HEK293T (cell line): ENCODE results near the gene NR2C2.

Experiments
- CTCF ChIA-PET: fragments of 350-600 bp; formaldehyde crosslinking; extraction: SDS; loops from one replicate; lab custom pipeline; 2021; ENCODE audit warnings: antibody characterized with exemption, inconsistent platforms; lab: Yijun Ruan, JAX
- POLR2A ChIA-PET: fragments of 350-600 bp; formaldehyde crosslinking; extraction: SDS; loops from one replicate; lab custom pipeline; 2020; ENCODE audit warnings: antibody characterized with exemption, inconsistent platforms; lab: Yijun Ruan, JAX
- DNase-seq: peaks from one replicate; pipeline ENCODE4 v3.0.0; 2012; ENCODE audit warnings: mixed read lengths; ENCODE audit errors: extremely low spot score
- ARNT ChIP-seq: fragments of 450-650 bp; IDR thresholded peaks from 2 replicates; pipeline ENCODE4 v1.6.1; 2017; ENCODE audit warnings: mild to moderate bottlenecking
- BHLHE40 ChIP-seq: fragments of 450-650 bp; IDR thresholded peaks from 2 replicates; pipeline ENCODE4 v1.6.1; 2016; ENCODE audit warnings: mild to moderate bottlenecking, moderate library complexity, borderline replicate concordance
- CTBP1 ChIP-seq: fragments of 450-650 bp; IDR thresholded peaks from 2 replicates; pipeline ENCODE4 v1.6.1; 2016; ENCODE audit warnings: borderline replicate concordance
- ELF4 ChIP-seq: fragments of 450-650 bp; IDR thresholded peaks from 2 replicates; pipeline ENCODE4 v1.6.1; 2017; ENCODE audit warnings: antibody characterized with exemption
- FOXA1 ChIP-seq: fragments of 450-650 bp; IDR thresholded peaks from 2 replicates; pipeline ENCODE4 v1.6.1; 2016; ENCODE audit warnings: mild to moderate bottlenecking
- FOXK2 ChIP-seq: fragments of 450-650 bp; IDR thresholded peaks from 2 replicates; pipeline ENCODE4 v1.6.1; 2016; ENCODE audit warnings: mild to moderate bottlenecking
- FOXM1 ChIP-seq: fragments of 450-650 bp; IDR thresholded peaks from 2 replicates; pipeline ENCODE4 v1.6.1; 2017; ENCODE audit warnings: mild to moderate bottlenecking, borderline replicate concordance
- HDGF ChIP-seq: fragments of 450-650 bp; IDR thresholded peaks from 2 replicates; pipeline ENCODE4 v1.6.1; 2017; ENCODE audit warnings: antibody characterized with exemption, borderline replicate concordance
- L3MBTL2 ChIP-seq: fragments of 450-650 bp; conservative IDR thresholded peaks from 2 replicates; pipeline ENCODE4 v1.6.1; 2016; ENCODE audit warnings: mild to moderate bottlenecking
- LEF1 ChIP-seq: fragments of 450-650 bp; IDR thresholded peaks from 2 replicates; pipeline ENCODE4 v1.6.1; 2017; ENCODE audit warnings: mild to moderate bottlenecking, borderline replicate concordance
- NFRKB ChIP-seq: fragments of 450-650 bp; IDR thresholded peaks from 2 replicates; pipeline ENCODE4 v1.6.1; 2016; ENCODE audit warnings: mild to moderate bottlenecking, moderate library complexity
- SP1 ChIP-seq: fragments of 450-650 bp; IDR thresholded peaks from 2 replicates; pipeline ENCODE4 v1.6.1; 2017
- SUZ12 ChIP-seq: fragments of 450-650 bp; IDR thresholded peaks from 2 replicates; pipeline ENCODE4 v1.6.1; 2016; ENCODE audit warnings: mild to moderate bottlenecking
- TARDBP ChIP-seq: fragments of 450-650 bp; IDR thresholded peaks from 2 replicates; pipeline ENCODE4 v1.6.1; 2016
- ZNF384 ChIP-seq: fragments of 450-650 bp; IDR thresholded peaks from 2 replicates; pipeline ENCODE4 v1.6.1; 2016
- TF ChIP-seq, protein P1 (sequence below): fragments of 450-650 bp; IDR thresholded peaks from 2 replicates; pipeline ENCODE4 v1.6.1; 2016

The NR2C2 gene

GRCh38 chr3:15017191-15017590 is 69.8 kb downstream of the NR2C2 start:
- DNase-seq = no peak
- CTCF ChIA-PET = no interaction called here
- POLR2A ChIA-PET = no interaction called here
- no peak for TF ChIP-seq L3MBTL2
- no peak for TF ChIP-seq HDGF
- TF ChIP-seq ZNF384 = no peak
- no peak for TF ChIP-seq CTBP1
- no peak for TF ChIP-seq LEF1
- TF ChIP-seq BHLHE40 = no peak
- no peak for TF ChIP-seq SUZ12
- TF ChIP-seq ELF4 = no peak
- no peak for TF ChIP-seq TARDBP
- TF ChIP-seq FOXM1 = no peak
- TF ChIP-seq ARNT = no peak
- no peak for TF ChIP-seq NFRKB

- TF ChIP-seq NFRKB = no peak
- TF ChIP-seq SUZ12 = no peak
- TF ChIP-seq SP1 = no peak
- no peak for TF ChIP-seq ZNF384
- no peak for TF ChIP-seq FOXM1
- TF ChIP-seq ARNT = no peak
- no peak for TF ChIP-seq L3MBTL2
- no peak for TF ChIP-seq LEF1
- TF ChIP-seq FOXA1 = no peak
- TF ChIP-seq CTBP1 = no peak
- TF ChIP-seq BHLHE40 = no peak
- ChIA-PET CTCF (no interaction called here), POLR2A (no interaction called here)
- no peak for DNase-seq
These were observed 75.9 kb downstream of the NR2C2 start for GRCh38 chr3:15023249-15023648.

- no peak for DNase-seq
- ChIA-PET CTCF (no interaction called here), POLR2A (no interaction called here)
- TF ChIP-seq L3MBTL2 = no peak
- no peak for TF ChIP-seq BHLHE40
These were observed 76.3 kb downstream of the NR2C2 start for GRCh38 chr3:15023719-15024118.

DNA sequence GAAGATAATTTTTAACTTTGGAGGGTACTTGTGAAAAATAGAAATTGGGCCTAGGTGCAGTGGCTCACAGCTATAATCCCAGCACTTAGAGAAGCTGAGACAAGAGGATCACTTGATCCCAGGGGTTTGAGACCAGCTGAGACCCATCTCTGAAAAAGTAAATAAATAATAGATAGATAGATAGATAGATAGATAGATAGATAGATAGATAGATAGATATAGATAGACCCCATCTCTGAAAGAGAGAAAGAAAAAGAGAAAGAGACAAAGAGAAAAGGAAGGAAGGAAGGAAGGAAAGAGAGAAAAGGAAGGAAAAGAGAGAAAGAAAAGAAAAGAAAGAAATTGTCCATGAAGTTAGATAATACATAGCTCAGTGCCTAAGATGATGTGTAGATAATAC is 82.2 kb downstream of the NR2C2 start:
- POLR2A ChIA-PET = no interaction called here
- DNase-seq = no peak
- no peak for TF ChIP-seq SP1
- CTCF ChIA-PET = interaction anchor here (0.6 to 0.9 kb wide), 2 partner anchors 103 to 205 kb away, joined by 3 to 4 read pairs; no protein-coding TSS in a partner anchor

- ChIA-PET POLR2A (no interaction called here), CTCF (no interaction called here)
- no peak for DNase-seq
- no peak for TF ChIP-seq NFRKB
- no peak for TF ChIP-seq SUZ12
- TF ChIP-seq ELF4 = no peak
- TF ChIP-seq BHLHE40 = no peak
- TF ChIP-seq L3MBTL2 = no peak
- TF ChIP-seq LEF1 = no peak
- TF ChIP-seq FOXM1 = no peak
- TF ChIP-seq, protein P1, sequence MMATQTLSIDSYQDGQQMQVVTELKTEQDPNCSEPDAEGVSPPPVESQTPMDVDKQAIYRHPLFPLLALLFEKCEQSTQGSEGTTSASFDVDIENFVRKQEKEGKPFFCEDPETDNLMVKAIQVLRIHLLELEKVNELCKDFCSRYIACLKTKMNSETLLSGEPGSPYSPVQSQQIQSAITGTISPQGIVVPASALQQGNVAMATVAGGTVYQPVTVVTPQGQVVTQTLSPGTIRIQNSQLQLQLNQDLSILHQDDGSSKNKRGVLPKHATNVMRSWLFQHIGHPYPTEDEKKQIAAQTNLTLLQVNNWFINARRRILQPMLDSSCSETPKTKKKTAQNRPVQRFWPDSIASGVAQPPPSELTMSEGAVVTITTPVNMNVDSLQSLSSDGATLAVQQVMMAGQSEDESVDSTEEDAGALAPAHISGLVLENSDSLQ = no peak
- TF ChIP-seq ZNF384 = no peak
- no peak for TF ChIP-seq CTBP1
- no peak for TF ChIP-seq ARNT
- no peak for TF ChIP-seq FOXK2
- TF ChIP-seq HDGF = no peak
- TF ChIP-seq SP1 = no peak
- TF ChIP-seq FOXA1 = no peak
- no peak for TF ChIP-seq TARDBP
These were observed 85.3 kb downstream of the NR2C2 start for GRCh38 chr3:15032650-15033049.

- ChIA-PET CTCF (no interaction called here), POLR2A (no interaction called here)
- TF ChIP-seq, protein P1 = no peak
- TF ChIP-seq L3MBTL2 (no peak), ZNF384 (no peak), LEF1 (no peak)
- no peak for DNase-seq
These were observed 85.7 kb downstream of the NR2C2 start for GRCh38 chr3:15033103-15033502.

DNA sequence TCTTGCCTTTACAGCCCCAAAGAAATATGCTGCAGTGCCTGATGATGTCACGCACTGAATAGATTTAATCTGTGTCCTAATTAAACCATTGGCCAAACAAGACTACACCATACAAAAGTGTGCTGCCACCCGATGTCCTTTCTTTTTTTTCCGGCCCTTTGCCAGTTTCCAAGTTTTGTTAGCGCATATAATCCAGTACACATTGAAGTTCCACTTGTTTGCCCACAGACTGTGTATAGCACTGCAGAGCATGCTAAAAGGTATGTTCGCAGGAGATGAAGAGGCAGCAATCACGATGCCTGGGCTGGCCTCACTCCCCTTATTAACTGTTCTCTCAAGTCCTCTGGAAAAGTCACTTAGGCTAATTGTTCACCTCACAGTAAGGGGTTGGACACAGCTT is 90.9 kb downstream of the NR2C2 start:
- TF ChIP-seq TARDBP (no peak), FOXM1 (no peak), ZNF384 (no peak)
- ChIA-PET CTCF (no interaction called here), POLR2A (no interaction called here)
- no peak for DNase-seq

DNA sequence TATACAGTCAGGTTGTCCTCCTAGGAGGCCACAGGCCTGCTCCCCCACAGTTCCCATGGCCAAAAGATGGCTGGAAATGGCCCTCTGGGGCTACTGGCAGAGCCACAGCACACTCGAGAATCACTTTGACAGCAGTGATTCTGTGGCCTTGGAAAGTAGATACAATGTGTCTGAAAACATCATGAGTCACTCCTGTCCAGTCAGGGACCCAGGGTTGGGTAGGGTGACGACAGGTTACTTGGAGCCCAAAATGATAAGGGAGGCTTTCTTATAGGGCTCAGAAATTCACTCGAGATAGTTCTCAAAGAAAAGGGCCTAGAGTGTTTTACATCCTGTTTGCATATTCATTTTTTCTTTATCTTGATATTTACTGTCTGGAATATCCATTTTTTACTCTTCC is 93.5 kb downstream of the NR2C2 start:
- DNase-seq = no peak
- ChIA-PET POLR2A (no interaction called here), CTCF (no interaction called here)
- TF ChIP-seq ZNF384 (no peak), ARNT (no peak), ELF4 (no peak), TARDBP (no peak), FOXM1 (no peak), FOXA1 (no peak), FOXK2 (no peak), HDGF (no peak), NFRKB (no peak)
- TF ChIP-seq, protein P1 = no peak
